Diencephalon (tissue), 1 donor: ENCODE measurements around the gene EIF2B4. TPM values are rescaled to one million over a fixed set of nuclear protein-coding genes. Genes with fewer than 3 reads are reported as not detected.

Experiments used
- total RNA-seq: library from RNA; depleted of rRNA; stranded (reverse); fragments of >200 nt; gene quantifications from one replicate; pipeline ENCODE4 v1.2.3, GENCODE V29; 2014

EIF2B4 gene
- 23.8 TPM for total RNA-seq

DNA sequence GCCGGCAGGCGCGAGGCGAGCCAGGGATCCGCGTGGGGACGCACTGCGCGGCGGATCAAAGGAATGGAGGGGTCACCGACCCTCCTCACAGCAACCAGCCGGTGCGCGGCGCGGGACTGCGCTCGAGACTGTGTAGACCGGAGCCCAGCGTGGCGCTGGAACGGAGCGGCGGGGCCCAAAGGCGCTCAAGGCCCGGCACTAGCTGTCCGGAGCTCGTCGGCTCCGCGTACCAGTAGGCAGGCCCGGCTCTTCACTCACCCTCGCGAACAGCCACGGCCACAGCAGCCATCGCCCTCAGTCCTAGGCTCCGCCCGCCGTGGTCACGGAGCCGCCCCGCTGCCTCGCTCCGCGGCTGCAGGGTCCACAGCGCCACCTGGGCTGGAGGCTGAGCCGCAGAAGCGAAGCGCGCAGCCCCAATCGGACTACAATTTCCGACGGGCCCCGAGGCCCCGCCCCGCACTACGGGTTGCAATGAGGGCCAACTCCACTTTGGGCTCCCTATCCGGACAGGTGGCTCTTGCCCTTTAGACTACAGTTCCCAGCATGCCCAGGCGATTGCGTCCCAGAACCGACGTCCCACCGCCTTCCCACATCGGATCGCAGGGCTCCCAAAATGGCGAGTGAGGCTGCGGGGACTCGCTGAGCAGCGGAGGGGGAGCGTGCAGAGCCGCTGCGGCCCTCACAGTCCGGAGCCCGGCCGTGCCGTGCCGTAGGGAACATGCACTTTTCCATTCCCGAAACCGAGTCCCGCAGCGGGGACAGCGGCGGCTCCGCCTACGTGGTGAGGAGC lies at the start of gene EIF2B4, which contains the start of gene SNX17:
TSS of gene EIF2B4 (minus strand) at position 313 of the 790 bp plus-strand sequence. CDS start at position 289, 24 bp downstream.
TSS of gene SNX17 (plus strand) at position 591 of the 790 bp plus-strand sequence. CDS start at position 719, 128 bp downstream.

DNA sequence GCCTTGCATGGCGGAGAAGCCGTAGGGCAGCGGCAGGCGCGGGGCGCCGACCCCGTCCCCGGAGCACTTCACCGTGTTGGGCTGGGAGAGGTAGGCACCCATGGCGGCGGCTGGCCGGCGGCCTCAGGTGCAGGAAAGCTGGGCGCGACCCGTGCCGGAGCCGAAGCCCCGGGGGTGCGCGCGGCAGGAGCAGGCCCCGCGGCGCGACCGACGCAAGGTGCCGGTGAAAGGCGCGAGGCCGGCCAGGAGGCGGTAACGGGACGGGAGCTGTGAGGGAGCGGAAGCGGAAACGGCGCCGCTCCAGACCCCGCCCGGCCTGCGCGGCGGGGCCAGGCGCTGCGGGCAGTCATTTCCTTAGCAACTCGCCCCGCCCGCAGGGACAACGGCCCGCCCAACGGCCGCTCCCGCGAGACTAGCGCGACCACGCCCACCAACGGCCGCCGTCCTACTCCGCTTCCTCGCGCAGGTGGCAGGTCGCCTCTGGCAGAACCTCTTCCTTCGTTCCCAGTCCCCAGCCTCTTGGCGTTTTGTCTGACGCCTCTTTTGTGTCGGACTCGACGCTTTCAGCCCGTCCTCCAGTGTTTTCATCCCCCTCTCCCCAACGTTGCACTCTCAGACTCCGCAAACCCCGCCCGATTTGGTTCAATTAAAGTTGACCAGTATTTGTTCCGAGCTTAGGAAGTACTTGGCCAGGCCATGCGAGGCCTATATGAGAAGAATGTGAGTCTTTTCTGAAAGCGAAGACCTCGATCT lies 39.4 kb upstream of the EIF2B4 start, which contains the start of gene PPM1G:
TSS of gene PPM1G (minus strand) at position 271 of the 753 bp plus-strand sequence. CDS start at position 102, 169 bp downstream.

DNA sequence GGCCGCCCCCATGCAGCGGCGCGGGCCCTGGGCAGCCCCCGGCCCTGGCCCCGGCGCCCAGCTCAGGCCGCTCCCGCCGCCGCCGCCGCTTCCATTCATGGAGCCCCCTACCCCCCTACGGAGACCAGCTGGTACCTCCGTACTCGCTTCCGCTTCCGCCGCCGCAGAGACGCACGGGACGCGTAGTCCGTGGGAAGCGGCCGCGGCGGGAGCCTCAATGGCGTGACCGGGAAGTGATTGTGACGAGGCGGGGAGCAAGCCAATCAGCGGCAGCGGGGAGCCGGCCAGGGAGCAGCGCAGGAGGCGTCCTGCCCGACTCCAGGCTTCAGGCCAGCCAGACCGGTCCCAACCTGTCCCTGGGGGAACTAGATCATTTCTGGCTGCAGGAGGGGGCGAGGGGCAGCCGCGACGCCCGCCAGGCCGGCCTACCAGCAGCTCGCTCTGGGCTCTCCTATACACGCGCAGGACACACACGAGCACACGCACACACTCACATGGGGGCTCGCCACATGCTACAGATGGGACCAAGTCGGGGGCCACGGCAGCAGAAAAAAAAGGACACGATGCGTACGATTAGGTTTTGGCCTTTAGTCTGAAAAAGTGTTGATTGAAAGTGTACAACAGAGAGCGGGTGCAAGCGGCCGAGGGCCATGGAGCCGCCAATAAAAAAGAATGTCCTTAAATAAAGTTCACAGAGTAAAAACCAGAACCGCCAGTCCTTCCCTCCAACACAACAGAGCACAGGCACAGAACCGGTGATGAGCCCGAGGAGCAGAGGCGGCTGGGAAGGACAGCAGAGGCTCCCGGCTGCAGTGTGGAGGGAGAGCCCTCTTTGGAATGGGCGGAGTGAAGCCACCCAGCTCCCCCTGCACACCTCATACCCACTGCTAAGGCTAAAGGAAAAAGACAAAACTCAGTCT lies 10.7 kb upstream of the EIF2B4 start, which contains the start of gene ZNF513:
TSS of gene ZNF513 (minus strand) at position 109 of the 920 bp plus-strand sequence. CDS start 208 bp downstream, outside the sequence.

DNA sequence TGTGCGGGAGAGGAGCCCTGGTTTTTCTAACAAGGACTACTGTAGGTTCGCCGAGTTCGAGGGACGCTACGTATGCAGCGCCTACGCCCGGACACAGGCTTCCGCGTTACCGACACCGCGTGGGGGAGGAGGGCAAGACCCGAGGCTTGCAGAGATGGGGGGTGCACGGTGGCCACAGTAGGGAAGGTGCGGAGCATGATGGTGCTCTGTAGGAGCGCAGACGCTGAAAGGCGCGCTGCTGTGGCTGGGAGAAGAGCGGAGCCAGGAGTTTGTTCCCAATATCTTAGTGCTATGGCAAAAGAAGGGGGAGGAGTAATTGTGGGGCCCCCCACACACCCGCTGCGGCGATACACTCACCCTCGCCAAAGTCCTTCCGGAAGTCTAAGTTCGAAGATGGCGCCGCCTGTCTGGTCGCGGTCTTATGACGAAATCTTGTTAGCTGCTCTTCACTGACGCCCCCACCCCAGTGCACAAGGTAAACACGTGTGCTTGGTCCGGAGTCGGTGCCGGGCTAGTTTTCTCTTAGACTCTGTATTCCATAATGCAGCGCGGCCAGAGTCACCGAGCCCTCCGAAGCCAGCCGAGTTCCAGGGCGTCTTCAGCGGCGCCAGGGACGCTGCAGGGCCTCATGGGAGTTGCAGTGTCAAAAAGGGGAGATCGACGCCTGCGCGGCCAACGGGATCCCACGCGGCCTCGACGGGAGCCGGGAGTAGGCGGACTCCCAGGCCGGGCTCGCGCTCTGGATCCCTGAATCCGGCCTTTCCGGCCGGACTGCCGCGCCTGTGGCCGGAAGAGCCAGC lies 13.6 kb downstream of the EIF2B4 start, which contains the start of gene GTF3C2:
TSS of gene GTF3C2 (minus strand) at position 383 of the 800 bp plus-strand sequence. CDS start 13,210 bp downstream, outside the sequence.

DNA sequence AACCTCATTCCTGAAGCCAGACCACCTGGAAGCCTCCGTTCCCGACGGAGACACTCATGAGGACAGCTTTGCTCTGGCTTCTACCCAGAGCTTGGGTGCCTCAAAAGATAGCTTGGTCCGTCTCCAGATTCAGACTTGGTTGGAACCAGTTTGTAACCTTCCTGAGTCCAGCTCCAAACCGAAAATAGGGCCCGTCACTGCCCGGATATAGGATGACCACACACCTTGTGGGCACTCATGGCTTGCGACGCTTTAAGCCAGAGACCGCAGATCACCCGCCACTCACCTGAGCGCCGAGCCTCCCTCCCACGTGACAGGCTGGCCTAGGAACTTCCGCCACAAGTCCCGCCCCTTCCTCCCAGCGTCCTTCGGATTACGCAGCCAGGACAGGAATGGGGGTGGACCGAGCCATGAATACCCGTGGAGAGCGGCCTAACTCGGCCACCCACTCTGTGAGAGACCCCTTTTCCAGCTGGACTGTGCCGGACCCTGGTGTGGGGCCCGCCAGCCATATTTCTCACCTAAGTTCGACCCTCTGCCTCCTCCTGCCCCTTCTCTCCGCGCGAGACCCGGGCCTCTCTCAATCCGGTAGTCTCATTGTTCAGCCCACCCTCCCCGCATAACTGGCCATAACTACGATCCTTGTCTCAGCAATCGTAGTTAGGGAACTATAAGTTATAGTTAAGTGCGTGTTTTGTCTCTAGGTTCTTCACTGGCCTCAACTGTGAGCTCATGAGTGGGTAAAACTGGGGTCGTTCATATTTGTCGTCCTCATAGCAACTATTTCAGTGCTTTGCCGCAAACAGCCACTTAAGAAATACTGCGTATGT lies 47.2 kb downstream of the EIF2B4 start, which contains the start of gene MPV17:
TSS of gene MPV17 (minus strand) at position 332 of the 830 bp plus-strand sequence. CDS start 580 bp downstream, outside the sequence.

Other genes starting within 250 kb of the EIF2B4 start
- gene ABHD1, start 246.5 kb downstream of the EIF2B4 start, total RNA-seq = 0.46 TPM
- gene PREB, start 235.7 kb downstream of the EIF2B4 start, total RNA-seq = 24.7 TPM
- gene PRR30, start 230.9 kb downstream of the EIF2B4 start, total RNA-seq = not detected
- not detected for gene TCF23, start 221.3 kb downstream of the EIF2B4 start, total RNA-seq
- gene ATRAID, start 158.3 kb downstream of the EIF2B4 start, total RNA-seq = 57.7 TPM
- 27.7 TPM for gene SLC5A6, start 158.1 kb downstream of the EIF2B4 start, total RNA-seq
- gene CAD, start 153.0 kb downstream of the EIF2B4 start, total RNA-seq = 27.2 TPM
- 2.1 TPM for gene SLC30A3, start 107.3 kb downstream of the EIF2B4 start, total RNA-seq
- gene DNAJC5G, start 94.9 kb downstream of the EIF2B4 start, total RNA-seq = 0.23 TPM
- not detected for gene TRIM54, start 87.9 kb downstream of the EIF2B4 start, total RNA-seq
- gene UCN, start 61.9 kb downstream of the EIF2B4 start, total RNA-seq = 0.92 TPM
- gene MPV17, start 47.2 kb downstream of the EIF2B4 start, total RNA-seq = 45.7 TPM
- gene GTF3C2, start 13.6 kb downstream of the EIF2B4 start, total RNA-seq = 32.3 TPM
- gene SNX17, start 278 bp upstream of the EIF2B4 start, total RNA-seq = 66.0 TPM
- gene ZNF513, start 10.4 kb upstream of the EIF2B4 start, total RNA-seq = 14.1 TPM
- 67.1 TPM for gene PPM1G, start 39.3 kb upstream of the EIF2B4 start, total RNA-seq
- gene NRBP1, start 58.3 kb upstream of the EIF2B4 start, total RNA-seq = 78.2 TPM
- gene KRTCAP3, start 72.0 kb upstream of the EIF2B4 start, total RNA-seq = 0.46 TPM
- 42.0 TPM for gene IFT172, start 119.4 kb upstream of the EIF2B4 start, total RNA-seq
- 52.8 TPM for gene FNDC4, start 124.9 kb upstream of the EIF2B4 start, total RNA-seq
- gene GCKR, start 126.5 kb upstream of the EIF2B4 start, total RNA-seq = 0.69 TPM
- gene ZNF512, start 212.7 kb upstream of the EIF2B4 start, total RNA-seq = 56.7 TPM